Loucy (cell line): ENCODE measurements around the gene ARHGAP24.

ENCODE experiments used
- H2AFZ ChIP-seq: fragments of 200-600 bp; sonication (generic); 2 replicates; pipeline ENCODE4 v1.6.0; 2016; ENCODE audit warnings: antibody characterized with exemption, mild to moderate bottlenecking, low read length, moderate library complexity
- H3F3A ChIP-seq: fragments of 200-600 bp; 2 replicates; pipeline ENCODE4 v1.6.0; 2016; ENCODE audit warnings: antibody characterized with exemption, low read depth, mild to moderate bottlenecking
- H3K27me3 ChIP-seq: fragments of 200-600 bp; sonication (generic); 2 replicates; pipeline ENCODE4 v1.6.1; 2014; ENCODE audit warnings: low read length, mild to moderate bottlenecking; ENCODE audit not compliant: insufficient read depth, poor library complexity, severe bottlenecking
- H3K36me3 ChIP-seq: fragments of 200-600 bp; sonication (generic); 2 replicates; pipeline ENCODE4 v1.6.1; 2016; ENCODE audit warnings: low read length; ENCODE audit not compliant: insufficient read depth
- H3K4me1 ChIP-seq: fragments of 200-600 bp; sonication (generic); 2 replicates; pipeline ENCODE4 v1.5.1; 2014; ENCODE audit warnings: low read length, mild to moderate bottlenecking; ENCODE audit not compliant: insufficient read depth, poor library complexity, severe bottlenecking
- H3K4me2 ChIP-seq: fragments of 200-600 bp; sonication (generic); 2 replicates; pipeline ENCODE4 v1.6.0; 2014; ENCODE audit warnings: antibody characterized with exemption, low read length, low read depth, mild to moderate bottlenecking; ENCODE audit not compliant: poor library complexity, severe bottlenecking
- H3K4me3 ChIP-seq: fragments of 200-600 bp; sonication (generic); 2 replicates; pipeline ENCODE4 v1.5.1; 2014; ENCODE audit warnings: low read length, mild to moderate bottlenecking, mixed read lengths; ENCODE audit not compliant: poor library complexity, severe bottlenecking
- H3K79me2 ChIP-seq: fragments of 200-600 bp; sonication (generic); 2 replicates; pipeline ENCODE4 v1.6.1; 2014; ENCODE audit warnings: low read length; ENCODE audit not compliant: insufficient read depth
- H3K9ac ChIP-seq: fragments of 200-600 bp; sonication (generic); 2 replicates; pipeline ENCODE4 v1.6.0; 2014; ENCODE audit warnings: mild to moderate bottlenecking, low read depth, low read length, moderate library complexity; ENCODE audit not compliant: poor library complexity, severe bottlenecking
- H3K9me2 ChIP-seq: fragments of 200-600 bp; sonication (generic); replicated peaks from 2 replicates; pipeline ENCODE4 v1.6.1; 2016; ENCODE audit warnings: low read depth, low read length, mixed read lengths
- H3K9me3 ChIP-seq: fragments of 200-600 bp; sonication (generic); 2 replicates; pipeline ENCODE4 v1.6.1; 2014; ENCODE audit warnings: mild to moderate bottlenecking, antibody characterized with exemption, low read length, low read depth; ENCODE audit not compliant: insufficient read depth
- H4K20me1 ChIP-seq: fragments of 200-600 bp; sonication (generic); 2 replicates; pipeline ENCODE4 v1.6.0; 2014; ENCODE audit warnings: antibody characterized with exemption, low read length, mild to moderate bottlenecking; ENCODE audit not compliant: insufficient read depth, poor library complexity, severe bottlenecking
- CTCF ChIP-seq: fragments of 200-600 bp; sonication (generic); conservative IDR thresholded peaks from 2 replicates; pipeline ENCODE4 v1.5.1; 2014; ENCODE audit warnings: mild to moderate bottlenecking, antibody characterized with exemption, low read length
- EZH2phosphoT487 ChIP-seq: fragments of 200-600 bp; IDR thresholded peaks from 2 replicates; pipeline ENCODE4 v1.6.1; 2018; ENCODE audit warnings: antibody characterized with exemption, mild to moderate bottlenecking, moderate library complexity, borderline replicate concordance

The ARHGAP24 gene

GRCh38 chr4:85707611-85708010 lies 232.7 kb downstream of the ARHGAP24 start:
- Histone ChIP-seq H3K27me3 (no peaks in the 10 kb centered on the region), H3K9me2 (no peaks in the 10 kb centered on the region), H3K4me1 (no peaks in the 10 kb centered on the region), H3K79me2 (no peaks in the 10 kb centered on the region), H3K4me3 (no peak overlapping the region), H3K4me2 (no peak overlapping the region), H3K9ac (no peak overlapping the region), H2AFZ (no peak overlapping the region), H3K9me3 (no peaks in the 10 kb centered on the region), H3K36me3 (no peaks in the 10 kb centered on the region), H3F3A (no peaks in the 10 kb centered on the region), H4K20me1 (no peaks in the 10 kb centered on the region)
- TF ChIP-seq CTCF (no peak), EZH2phosphoT487 (no peak)

GRCh38 chr4:85708468-85708867 lies 233.5 kb downstream of the ARHGAP24 start:
- H3K4me2 ChIP-seq, result no peak overlapping the region
- no peaks in the 10 kb centered on the region for H4K20me1 ChIP-seq
- H3K9me2 ChIP-seq, result no peaks in the 10 kb centered on the region
- no peak overlapping the region for H2AFZ ChIP-seq
- H3K4me3 ChIP-seq, result no peak overlapping the region
- no peaks in the 10 kb centered on the region for H3K9me3 ChIP-seq
- no peaks in the 10 kb centered on the region for H3F3A ChIP-seq
- H3K9ac ChIP-seq, result no peak overlapping the region
- no peaks in the 10 kb centered on the region for H3K36me3 ChIP-seq
- no peaks in the 10 kb centered on the region for H3K79me2 ChIP-seq
- H3K27me3 ChIP-seq, result no peaks in the 10 kb centered on the region
- H3K4me1 ChIP-seq, result no peaks in the 10 kb centered on the region
- TF ChIP-seq CTCF, result no peak
- no peak for TF ChIP-seq EZH2phosphoT487

GRCh38 chr4:85713005-85713404 lies 238.1 kb downstream of the ARHGAP24 start:
- no peaks in the 10 kb centered on the region for H3K9me3 ChIP-seq
- no peaks in the 10 kb centered on the region for H3K27me3 ChIP-seq
- H3K9me2 ChIP-seq, result no peaks in the 10 kb centered on the region
- no peaks in the 10 kb centered on the region for H3F3A ChIP-seq
- no peak overlapping the region for H3K4me2 ChIP-seq
- no peak overlapping the region for H2AFZ ChIP-seq
- H3K36me3 ChIP-seq, result no peaks in the 10 kb centered on the region
- no peak overlapping the region for H3K9ac ChIP-seq
- TF ChIP-seq EZH2phosphoT487 (no peak), CTCF (no peak)
- no peak overlapping the region for H3K4me3 ChIP-seq
- H3K79me2 ChIP-seq, result no peaks in the 10 kb centered on the region
- H4K20me1 ChIP-seq, result no peaks in the 10 kb centered on the region
- H3K4me1 ChIP-seq, result no peaks in the 10 kb centered on the region
